GM13976 (cell line): ENCODE results near the gene MLPH.

Experiments
- DNase-seq: peaks from one replicate; pipeline ENCODE4 v3.0.0; 2012; ENCODE audit warnings: low spot score
- in situ Hi-C: fragments of 300-500 bp; cut with MboI; formaldehyde crosslinking; loops from one replicate; pipeline ENCODE4 v1.12.0; 2022; ENCODE audit warnings: low sequenced_read_pairs, mixed read lengths, inconsistent platforms; ENCODE audit not compliant: unreplicated experiment
- TF ChIP-seq, protein P1 (sequence below): IDR thresholded peaks from 2 replicates; pipeline ENCODE4 v1.5.1; 2012; ENCODE audit warnings: borderline replicate concordance, mild to moderate bottlenecking; ENCODE audit not compliant: insufficient read depth; ENCODE audit errors: extremely low read depth, missing control alignments, control extremely low read depth

The MLPH gene

DNA sequence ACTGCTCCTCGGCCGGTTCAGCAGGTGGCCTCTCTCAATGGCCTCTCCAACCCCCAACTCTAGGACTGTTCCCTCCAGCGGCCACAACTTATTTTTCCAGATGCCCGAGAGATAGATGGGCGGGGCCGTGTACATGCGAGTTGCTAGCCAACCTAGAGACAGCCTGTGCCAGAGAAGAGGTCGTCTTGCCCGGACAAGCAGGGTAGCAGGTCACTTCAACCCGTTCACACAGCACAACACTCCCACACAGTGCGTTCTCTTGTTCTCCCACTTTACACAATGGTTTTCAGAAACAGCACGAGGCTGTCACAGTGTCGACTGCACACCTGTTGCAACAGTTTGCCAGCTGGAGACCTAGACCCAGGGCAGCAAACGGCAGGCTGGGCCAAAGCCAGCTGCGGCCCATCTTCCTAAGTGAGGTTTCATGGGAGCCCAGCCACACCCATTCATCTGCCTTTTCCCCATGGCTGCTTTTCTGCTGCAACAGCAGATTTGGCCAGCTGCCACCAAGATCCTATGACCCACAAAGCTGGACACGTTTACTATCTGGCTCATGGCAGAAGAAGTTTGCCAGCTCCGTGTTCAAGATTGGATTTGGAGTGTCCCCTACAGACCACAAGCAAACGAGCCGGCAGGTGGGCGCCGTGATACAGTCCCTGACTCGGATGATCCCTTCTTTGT is 72.0 kb downstream of the MLPH start:
- no peak for DNase-seq
- in situ Hi-C loops = no loop called here
- TF ChIP-seq, protein P1, sequence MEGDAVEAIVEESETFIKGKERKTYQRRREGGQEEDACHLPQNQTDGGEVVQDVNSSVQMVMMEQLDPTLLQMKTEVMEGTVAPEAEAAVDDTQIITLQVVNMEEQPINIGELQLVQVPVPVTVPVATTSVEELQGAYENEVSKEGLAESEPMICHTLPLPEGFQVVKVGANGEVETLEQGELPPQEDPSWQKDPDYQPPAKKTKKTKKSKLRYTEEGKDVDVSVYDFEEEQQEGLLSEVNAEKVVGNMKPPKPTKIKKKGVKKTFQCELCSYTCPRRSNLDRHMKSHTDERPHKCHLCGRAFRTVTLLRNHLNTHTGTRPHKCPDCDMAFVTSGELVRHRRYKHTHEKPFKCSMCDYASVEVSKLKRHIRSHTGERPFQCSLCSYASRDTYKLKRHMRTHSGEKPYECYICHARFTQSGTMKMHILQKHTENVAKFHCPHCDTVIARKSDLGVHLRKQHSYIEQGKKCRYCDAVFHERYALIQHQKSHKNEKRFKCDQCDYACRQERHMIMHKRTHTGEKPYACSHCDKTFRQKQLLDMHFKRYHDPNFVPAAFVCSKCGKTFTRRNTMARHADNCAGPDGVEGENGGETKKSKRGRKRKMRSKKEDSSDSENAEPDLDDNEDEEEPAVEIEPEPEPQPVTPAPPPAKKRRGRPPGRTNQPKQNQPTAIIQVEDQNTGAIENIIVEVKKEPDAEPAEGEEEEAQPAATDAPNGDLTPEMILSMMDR = no peak

DNA sequence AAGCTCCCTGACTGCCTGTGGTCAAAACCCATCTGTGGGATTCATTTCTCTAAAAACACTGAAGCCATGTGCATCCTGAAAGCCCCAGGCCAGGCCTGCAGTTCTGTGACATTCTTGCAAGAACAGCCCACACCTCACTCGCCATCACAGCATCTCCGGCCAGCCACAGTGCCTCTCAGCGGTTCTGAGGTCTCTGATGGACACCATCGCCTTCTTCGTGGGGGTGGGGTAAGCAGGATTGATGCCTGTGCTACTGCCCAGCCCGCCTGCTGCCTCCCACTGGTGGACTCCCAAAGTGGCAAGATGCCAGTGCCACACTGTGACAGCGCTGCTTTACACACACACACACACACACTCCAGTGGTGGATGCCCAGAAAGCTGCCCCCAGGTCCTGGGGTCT is 74.2 kb downstream of the MLPH start:
- TF ChIP-seq, protein P1 = no peak
- in situ Hi-C loops = no loop called here
- no peak for DNase-seq

DNA sequence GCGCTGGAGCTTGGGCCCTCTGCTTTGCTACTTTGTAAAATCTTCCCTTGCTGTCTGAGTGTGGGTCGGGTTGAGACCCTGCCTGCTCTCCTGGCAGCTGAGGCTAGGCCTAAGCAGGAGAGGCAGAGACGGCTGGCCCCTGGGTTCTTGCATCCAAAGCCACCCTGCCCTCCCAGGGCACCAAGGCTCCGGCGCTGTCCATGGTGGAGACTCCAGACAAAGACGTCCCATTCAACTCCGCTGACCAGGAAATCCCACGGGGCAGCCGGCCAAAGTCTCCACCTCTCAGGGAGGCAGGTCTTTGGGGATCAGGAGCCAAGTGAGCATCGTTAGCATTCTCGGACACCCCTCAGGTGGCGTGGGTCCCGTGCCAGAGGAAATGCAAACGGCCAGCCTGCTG is 76.8 kb downstream of the MLPH start:
- DNase-seq = no peak
- in situ Hi-C loops = no loop called here
- TF ChIP-seq, protein P1 = no peak

DNA sequence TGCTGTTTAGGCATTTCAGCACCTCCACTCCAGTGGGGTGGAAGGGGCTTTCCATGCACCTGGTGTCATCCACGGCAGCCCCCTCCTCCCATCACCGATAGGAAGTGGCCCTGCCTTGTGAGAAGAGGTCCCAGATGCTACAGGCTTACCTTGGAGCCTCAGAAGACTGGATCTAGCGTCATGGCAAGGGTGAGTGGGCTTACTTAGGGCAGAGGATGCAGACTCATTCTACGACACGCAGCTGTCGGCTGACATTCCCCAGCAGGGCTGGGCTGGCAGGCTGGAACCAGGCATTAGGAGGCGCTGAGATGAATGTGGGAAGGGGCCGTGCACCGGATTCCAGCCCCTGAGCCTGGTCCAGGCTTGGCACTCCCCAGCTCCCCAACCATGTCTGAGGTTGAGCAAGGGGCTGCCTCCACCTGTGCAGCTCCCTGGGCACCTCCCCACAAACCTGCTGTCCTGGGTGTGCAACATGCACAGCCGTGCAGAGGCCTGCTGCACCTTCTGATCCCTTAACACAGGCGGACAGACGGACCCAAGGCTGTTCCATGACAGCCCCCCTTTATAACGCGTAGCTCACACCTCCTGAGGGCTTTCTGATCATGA is 77.6 kb downstream of the MLPH start:
- no peak for DNase-seq
- TF ChIP-seq, protein P1 = no peak
- in situ Hi-C loops = no loop called here

DNA sequence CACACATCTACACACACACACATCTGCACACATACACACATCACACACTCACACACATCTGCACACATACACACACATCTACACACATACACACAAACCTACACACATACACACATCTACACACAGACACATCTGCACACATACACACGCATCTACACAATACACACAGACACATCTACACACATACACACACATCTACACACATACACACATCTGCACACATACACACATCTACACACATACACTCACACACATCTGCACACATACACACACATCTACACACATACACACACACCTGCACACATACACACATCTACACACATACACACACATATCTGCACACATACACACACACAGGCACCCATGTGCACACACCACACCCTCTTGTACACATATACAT is 78.9 kb downstream of the MLPH start:
- no peak for DNase-seq
- in situ Hi-C loops = no loop called here
- TF ChIP-seq, protein P1 = no peak

DNA sequence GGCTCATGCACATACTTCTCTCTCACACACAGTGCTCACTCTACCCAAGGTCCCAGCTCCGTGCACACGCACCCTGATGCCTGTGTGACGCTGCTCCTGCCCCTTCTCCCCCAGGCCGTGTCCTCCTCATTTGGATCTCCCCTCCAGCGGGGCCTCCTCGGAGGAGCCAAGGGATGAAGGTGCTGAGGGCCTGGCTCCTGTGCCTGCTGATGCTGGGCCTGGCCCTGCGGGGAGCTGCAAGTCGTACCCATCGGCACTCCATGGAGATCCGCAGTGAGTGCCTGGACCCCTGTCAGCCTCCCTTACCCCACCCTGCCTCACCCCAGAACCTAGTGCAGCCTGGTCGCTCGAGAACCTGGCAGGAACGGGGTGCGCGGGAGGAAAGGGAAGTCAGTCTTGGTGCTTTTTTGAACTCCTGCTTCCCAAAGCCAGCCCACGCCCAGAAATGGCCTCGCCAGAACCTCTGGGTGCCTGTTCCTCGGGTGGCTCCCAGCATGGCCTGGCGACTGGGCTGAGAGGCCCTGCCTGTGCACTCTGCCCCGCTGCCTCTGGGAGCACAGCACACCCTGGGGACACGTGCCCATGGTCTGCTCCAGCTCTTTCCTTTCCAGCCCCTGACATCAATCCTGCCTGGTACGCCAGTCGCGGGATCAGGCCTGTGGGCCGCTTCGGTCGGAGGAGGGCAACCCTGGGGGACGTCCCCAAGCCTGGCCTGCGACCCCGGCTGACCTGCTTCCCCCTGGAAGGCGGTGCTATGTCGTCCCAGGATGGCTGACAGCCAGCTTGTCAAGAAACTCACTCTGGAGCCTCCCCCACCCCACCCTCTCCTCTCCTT is 79.6 kb downstream of the MLPH start, which contains the start of gene PRLH:
TSS of gene PRLH (plus strand) at position 174 of the 835 bp plus-strand sequence. CDS start at position 174, 0 bp downstream.
- TF ChIP-seq, protein P1 = no peak
- no peak for DNase-seq
- in situ Hi-C loops = no loop called here
